Thoracic aorta (tissue), 2 donors: ENCODE results near the gene GATA5. TPM values are rescaled to one million over a fixed set of nuclear protein-coding genes. Genes with fewer than 3 reads are reported as not detected.

Experiments used
- ATAC-seq: fragments of 150-250 bp; one replicate; pipeline ENCODE4 v1.8.0; 2017; ENCODE audit warnings: low read depth; ENCODE audit not compliant: insufficient number of reproducible peaks, low FRiP score
- DNase-seq: peaks from one replicate; pipeline ENCODE4 v3.0.0-alpha.2; 2020; ENCODE audit warnings: low spot score
- H3K27ac ChIP-seq, 2 donors: fragments of 200-600 bp; sonication (generic); 1 replicate in 1 of 2; 2 replicates in 1 of 2; pipeline ENCODE4 v1.5.1; 2016; ENCODE audit warnings: mild to moderate bottlenecking in 2 of 2, moderate library complexity in 2 of 2
- H3K27me3 ChIP-seq: fragments of 200-600 bp; sonication (generic); replicated peaks from 2 replicates; pipeline ENCODE4 v1.6.0; 2016; ENCODE audit warnings: mild to moderate bottlenecking; ENCODE audit not compliant: insufficient read depth
- H3K36me3 ChIP-seq: fragments of 200-600 bp; sonication (generic); one replicate; pipeline ENCODE4 v1.5.1; 2016
- H3K4me1 ChIP-seq, 2 donors: fragments of 200-600 bp; sonication (generic); 1 replicate in 1 of 2; 2 replicates in 1 of 2; pipeline versions ENCODE4 v1.5.1 to v1.6.0; 2016; ENCODE audit warnings: low read depth in 2 of 2, mild to moderate bottlenecking in 1 of 2; ENCODE audit not compliant: control insufficient read depth in 1 of 2
- H3K4me3 ChIP-seq: fragments of 200-600 bp; sonication (generic); 2 replicates; pipeline ENCODE4 v1.5.1; 2016; ENCODE audit warnings: mild to moderate bottlenecking
- H3K9me3 ChIP-seq: fragments of 200-600 bp; sonication (generic); 2 replicates; pipeline ENCODE4 v1.5.1; 2016
- total RNA-seq, 2 donors: library from RNA; depleted of rRNA; stranded (reverse); fragments of >200 nt; gene quantifications; one replicate each; pipeline versions ENCODE4 v1.1.0 to v1.2.3, GENCODE V29; 2016
- TF ChIP-seq, protein P1 (sequence below): fragments of 200-600 bp; sonication (generic); IDR thresholded peaks from one replicate; pipeline ENCODE4 v1.5.1; 2019; ENCODE audit warnings: antibody characterized with exemption

The GATA5 gene
- total RNA-seq, 2 donors from 2014 or later = 0.27 TPM; not detected in 1

DNA sequence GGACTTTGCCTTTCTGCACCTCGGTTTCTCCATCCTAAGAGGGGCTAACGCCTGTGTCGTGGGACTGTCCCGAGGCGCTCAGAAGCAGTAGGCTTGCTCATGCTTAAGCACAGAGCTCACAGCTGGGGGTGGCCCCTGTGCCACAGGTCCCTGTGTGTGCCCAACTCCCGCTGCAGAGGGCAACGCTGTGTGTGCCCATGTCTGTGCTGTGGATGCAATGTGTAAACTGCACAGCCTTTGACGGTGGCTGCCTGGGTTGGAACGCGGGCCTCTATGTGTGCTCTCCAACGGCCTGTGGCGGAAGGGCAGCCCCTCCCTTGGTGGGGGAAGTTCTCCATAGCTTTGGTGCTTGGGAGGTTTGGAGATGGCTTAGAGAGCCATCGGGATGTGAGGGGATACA is 10.7 kb upstream of the GATA5 start:
- H3K27me3 ChIP-seq = no peaks in the 10 kb centered on the region
- no peak overlapping the region for H3K4me3 ChIP-seq
- TF ChIP-seq, protein P1, sequence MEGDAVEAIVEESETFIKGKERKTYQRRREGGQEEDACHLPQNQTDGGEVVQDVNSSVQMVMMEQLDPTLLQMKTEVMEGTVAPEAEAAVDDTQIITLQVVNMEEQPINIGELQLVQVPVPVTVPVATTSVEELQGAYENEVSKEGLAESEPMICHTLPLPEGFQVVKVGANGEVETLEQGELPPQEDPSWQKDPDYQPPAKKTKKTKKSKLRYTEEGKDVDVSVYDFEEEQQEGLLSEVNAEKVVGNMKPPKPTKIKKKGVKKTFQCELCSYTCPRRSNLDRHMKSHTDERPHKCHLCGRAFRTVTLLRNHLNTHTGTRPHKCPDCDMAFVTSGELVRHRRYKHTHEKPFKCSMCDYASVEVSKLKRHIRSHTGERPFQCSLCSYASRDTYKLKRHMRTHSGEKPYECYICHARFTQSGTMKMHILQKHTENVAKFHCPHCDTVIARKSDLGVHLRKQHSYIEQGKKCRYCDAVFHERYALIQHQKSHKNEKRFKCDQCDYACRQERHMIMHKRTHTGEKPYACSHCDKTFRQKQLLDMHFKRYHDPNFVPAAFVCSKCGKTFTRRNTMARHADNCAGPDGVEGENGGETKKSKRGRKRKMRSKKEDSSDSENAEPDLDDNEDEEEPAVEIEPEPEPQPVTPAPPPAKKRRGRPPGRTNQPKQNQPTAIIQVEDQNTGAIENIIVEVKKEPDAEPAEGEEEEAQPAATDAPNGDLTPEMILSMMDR = no peak
- H3K9me3 ChIP-seq = no peaks in the 10 kb centered on the region
- no peaks in the 10 kb centered on the region for H3K4me1 ChIP-seq
- DNase-seq (no peak), ATAC-seq (no peak)
- no peak overlapping the region for H3K27ac ChIP-seq
- no peaks in the 10 kb centered on the region for H3K36me3 ChIP-seq

DNA sequence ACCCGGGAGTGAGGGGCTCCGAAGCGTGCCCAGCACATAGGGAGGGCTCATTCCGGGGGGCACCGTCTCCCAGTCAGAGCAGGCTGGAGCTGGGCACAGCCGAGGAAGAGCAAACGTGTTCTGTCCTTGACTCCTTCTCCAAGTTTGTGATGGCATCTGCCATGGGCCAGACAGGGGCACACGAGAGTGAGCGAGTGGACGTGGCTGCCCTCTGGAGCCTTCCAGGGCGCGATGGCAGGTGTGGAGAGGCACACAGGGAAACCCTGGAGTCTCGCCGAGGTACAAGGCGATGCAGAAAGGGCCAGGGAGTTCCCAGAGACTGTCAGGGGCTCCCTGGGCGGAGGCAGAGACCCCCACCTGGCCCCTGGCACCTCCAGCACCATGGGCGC is 9.9 kb upstream of the GATA5 start:
- Histone ChIP-seq H3K27me3 (no peaks in the 10 kb centered on the region), H3K4me1 (no peaks in the 10 kb centered on the region), H3K27ac (no peak overlapping the region), H3K9me3 (no peaks in the 10 kb centered on the region), H3K36me3 (no peaks in the 10 kb centered on the region), H3K4me3 (no peak overlapping the region)
- TF ChIP-seq, protein P1 = no peak
- DNase-seq = no peak
- no peak for ATAC-seq

DNA sequence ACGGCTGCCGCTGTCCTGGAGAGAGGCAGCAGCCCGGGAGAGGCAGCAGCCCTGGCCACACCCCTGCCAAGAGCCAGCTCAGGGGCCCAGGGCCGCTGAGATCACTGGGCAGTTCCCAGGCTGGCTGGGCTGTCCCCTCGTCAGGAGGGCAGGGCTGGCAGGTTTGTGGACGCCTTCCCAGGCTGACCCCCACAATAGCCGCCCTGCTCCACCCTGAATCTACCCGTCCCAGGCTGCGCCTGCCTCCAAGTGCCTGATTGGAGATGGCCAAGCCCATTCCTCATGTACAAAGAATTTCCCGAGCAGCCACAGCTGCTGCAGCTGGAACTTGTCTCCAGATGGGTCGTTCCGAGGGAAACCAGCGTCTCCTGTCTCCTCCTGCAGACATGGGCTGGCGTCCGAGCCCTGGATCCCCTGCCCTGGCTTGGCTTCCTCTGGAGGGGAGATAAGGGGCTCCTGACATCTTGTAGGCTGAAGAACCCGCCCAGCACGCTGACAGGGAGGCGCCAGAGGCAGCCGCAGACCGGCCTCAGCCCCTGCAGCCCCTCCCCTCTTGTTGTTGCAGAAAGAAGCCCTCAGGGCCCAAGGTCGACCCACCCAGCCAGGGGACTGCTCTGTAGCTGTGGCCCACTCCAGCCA is 9.4 kb upstream of the GATA5 start:
- no peaks in the 10 kb centered on the region for H3K4me1 ChIP-seq
- H3K27ac ChIP-seq = no peak overlapping the region
- H3K4me3 ChIP-seq = no peak overlapping the region
- H3K27me3 ChIP-seq = no peaks in the 10 kb centered on the region
- TF ChIP-seq, protein P1 = no peak
- H3K36me3 ChIP-seq = no peaks in the 10 kb centered on the region
- DNase-seq (no peak), ATAC-seq (no peak)
- H3K9me3 ChIP-seq = no peaks in the 10 kb centered on the region

DNA sequence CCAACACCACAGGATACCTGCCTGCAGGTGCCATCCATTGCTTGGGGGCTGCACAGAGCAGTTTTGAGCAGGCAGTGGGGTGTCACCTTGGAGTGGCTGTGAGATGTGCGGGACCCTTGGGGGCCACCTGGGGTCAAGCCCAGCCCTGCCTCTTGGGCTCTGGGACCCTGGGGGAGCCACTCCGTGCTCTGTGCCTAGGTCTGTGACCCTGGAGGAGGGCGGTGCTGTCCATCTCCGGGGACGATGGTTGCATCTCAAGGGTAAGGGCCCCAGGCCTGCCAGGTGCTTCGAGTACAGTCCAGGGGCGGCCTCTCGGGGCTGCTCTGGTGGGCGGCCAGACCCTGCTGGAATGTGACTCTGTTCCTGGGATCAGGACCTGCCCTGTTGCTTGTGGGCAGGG is 8.7 kb upstream of the GATA5 start:
- Histone ChIP-seq H3K4me1 (no peaks in the 10 kb centered on the region), H3K9me3 (no peaks in the 10 kb centered on the region), H3K27me3 (no peaks in the 10 kb centered on the region), H3K36me3 (no peaks in the 10 kb centered on the region), H3K27ac (no peak overlapping the region), H3K4me3 (no peak overlapping the region)
- TF ChIP-seq, protein P1 = no peak
- no peak for ATAC-seq
- DNase-seq = no peak

DNA sequence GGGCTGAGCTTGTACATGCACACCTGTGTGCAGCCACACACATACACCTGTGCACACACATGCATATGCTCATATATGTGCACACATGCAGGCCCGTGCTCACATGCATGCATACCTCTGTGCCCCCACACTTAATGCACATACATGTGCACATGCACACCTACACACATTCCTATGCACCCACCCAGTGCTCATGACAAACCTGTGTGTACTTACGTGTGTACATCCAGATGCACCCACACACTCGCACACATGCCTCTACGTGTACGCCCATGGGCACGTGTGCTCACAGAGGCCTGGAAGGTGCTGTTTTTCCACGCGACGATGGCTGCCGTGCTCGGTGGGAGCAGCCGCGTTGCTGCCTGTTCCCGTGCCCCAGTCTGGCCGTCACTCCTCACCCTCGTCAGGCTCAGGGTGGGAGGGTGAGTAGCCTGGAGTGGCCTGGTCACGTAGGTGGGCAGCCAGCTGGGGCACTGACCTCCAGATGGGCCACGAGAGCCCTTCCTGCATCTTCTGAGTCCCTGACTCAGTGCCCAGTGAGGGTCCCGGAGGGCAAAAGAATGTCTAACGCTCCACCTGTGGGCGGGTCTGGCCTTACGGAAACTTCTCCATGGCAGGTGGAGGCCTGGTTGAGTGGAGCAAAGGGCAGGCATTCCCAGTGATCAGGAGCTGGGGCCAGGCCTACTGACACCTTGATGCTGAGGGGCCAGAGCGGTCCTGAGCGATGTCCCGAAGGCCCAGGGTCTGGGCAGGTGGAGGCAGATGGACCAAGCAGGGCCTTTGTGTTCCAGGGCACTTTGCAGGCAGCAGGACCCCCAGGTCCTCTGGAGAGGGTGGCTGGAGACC is 8.0 kb upstream of the GATA5 start:
- Histone ChIP-seq H3K9me3 (no peaks in the 10 kb centered on the region), H3K4me3 (no peak overlapping the region), H3K27me3 (no peaks in the 10 kb centered on the region), H3K27ac (no peak overlapping the region), H3K4me1 (no peaks in the 10 kb centered on the region), H3K36me3 (no peaks in the 10 kb centered on the region)
- DNase-seq = no peak
- TF ChIP-seq, protein P1 = no peak
- no peak for ATAC-seq
